ENCODE data around the gene DDX56. TPM values are rescaled to one million over a fixed set of nuclear protein-coding genes. Genes with fewer than 3 reads are reported as not detected.

DDX56 gene
- polyA plus RNA-seq, 3 donors = 32.2 to 69.3 (median 33.9) TPM

GRCh38 chr7:44566680-44567079 is 7.0 kb downstream of the DDX56 start:
- Histone ChIP-seq H3K79me2 (ENCODE audit: insufficient read depth, low read length) (no peaks in the 10 kb centered on the region), H2AFZ (ENCODE audit: insufficient read depth, low read depth, low read length, poor library complexity, severe bottlenecking) (no peak overlapping the region), H3K4me2 (replicated peaks; ENCODE audit: extremely low read depth, low read length, poor library complexity, severe bottlenecking) (no peak overlapping the region), H3K36me3 (replicated peaks in 1 of 2; ENCODE audit: control insufficient read depth in 1 of 2, insufficient read depth in 2 of 2, low read length in 2 of 2) (peaks cover 70 to 83% of the 10 kb centered on the region in 2 donors), H3K9me3 (replicated peaks in 1 of 2; ENCODE audit: control insufficient read depth in 1 of 2, insufficient read depth in 1 of 2, low read length in 2 of 2) (no peaks in the 10 kb centered on the region), H3K27me3 (ENCODE audit: control insufficient read depth in 2 of 2, insufficient read depth in 2 of 2, low read length in 2 of 2) (no peaks in the 10 kb centered on the region), H3K9ac (ENCODE audit: insufficient read depth, low read length, poor library complexity, severe bottlenecking) (no peak overlapping the region), H4K20me1 (ENCODE audit: insufficient read depth, low read length) (peaks cover 21% of the 10 kb centered on the region), H3K4me3 (replicated peaks in 1 of 3; ENCODE audit: low read depth in 2 of 3, low read length in 3 of 3) (no peak overlapping the region), H3K4me1 (ENCODE audit: control insufficient read depth in 1 of 2, insufficient read depth in 2 of 2, low read length in 2 of 2) (no peaks in the 10 kb centered on the region), H3K27ac (ENCODE audit: low read depth in 1 of 2, low read length in 2 of 2) (peak overlapping the region; percentile 5 to 33)
- Mint-ChIP-seq H3K27me3 (ENCODE audit: low read depth in 3 of 3) (peaks cover 0 to 4% (median 0%) of the 10 kb centered on the region in 3 donors), H3K4me3 (no peak overlapping the region), H3K36me3 (peaks cover 71 to 82% of the 10 kb centered on the region in 2 donors), H3K27ac (peak overlapping the region in 2 of 7 donors; percentile 22 to 60), H3K4me1 (peaks cover 11% of the 10 kb centered on the region), H3K9me3 (peaks cover 0 to 3% (median 0%) of the 10 kb centered on the region in 7 donors)
- WGBS (ENCODE audit: insufficient coverage) = 99% methylated on average over 5 of the region's 5 CpGs
- no peak for DNase-seq
- intact Hi-C loops (cut with micrococcal nuclease) = no loop called here
- no peak for TF ChIP-seq CTCF (IDR thresholded peaks at IDR 0.05)

- intact Hi-C loops (cut with micrococcal nuclease) = no loop called here
- Mint-ChIP-seq H3K36me3 (peaks cover 64 to 75% of the 10 kb centered on the region in 2 donors), H3K27me3 (ENCODE audit: low read depth in 3 of 3) (peaks cover 0 to 4% (median 0%) of the 10 kb centered on the region in 3 donors), H3K9me3 (peaks cover 0 to 3% (median 0%) of the 10 kb centered on the region in 7 donors), H3K4me1 (peaks cover 11% of the 10 kb centered on the region), H3K27ac (peak overlapping the region in 6 of 7 donors; percentile 33 to 75 (median 44)), H3K4me3 (no peak overlapping the region)
- Histone ChIP-seq H2AFZ (ENCODE audit: insufficient read depth, low read depth, low read length, poor library complexity, severe bottlenecking) (no peak overlapping the region), H3K4me3 (replicated peaks in 1 of 3; ENCODE audit: low read depth in 2 of 3, low read length in 3 of 3) (no peak overlapping the region), H3K9ac (ENCODE audit: insufficient read depth, low read length, poor library complexity, severe bottlenecking) (no peak overlapping the region), H3K36me3 (replicated peaks in 1 of 2; ENCODE audit: control insufficient read depth in 1 of 2, insufficient read depth in 2 of 2, low read length in 2 of 2) (peaks cover 62 to 76% of the 10 kb centered on the region in 2 donors), H4K20me1 (ENCODE audit: insufficient read depth, low read length) (peaks cover 21% of the 10 kb centered on the region), H3K4me1 (ENCODE audit: control insufficient read depth in 1 of 2, insufficient read depth in 2 of 2, low read length in 2 of 2) (no peaks in the 10 kb centered on the region), H3K27me3 (ENCODE audit: control insufficient read depth in 2 of 2, insufficient read depth in 2 of 2, low read length in 2 of 2) (no peaks in the 10 kb centered on the region), H3K27ac (ENCODE audit: low read depth in 1 of 2, low read length in 2 of 2) (peak overlapping the region; percentile 5 to 33), H3K79me2 (ENCODE audit: insufficient read depth, low read length) (no peaks in the 10 kb centered on the region), H3K9me3 (replicated peaks in 1 of 2; ENCODE audit: control insufficient read depth in 1 of 2, insufficient read depth in 1 of 2, low read length in 2 of 2) (no peaks in the 10 kb centered on the region), H3K4me2 (replicated peaks; ENCODE audit: extremely low read depth, low read length, poor library complexity, severe bottlenecking) (no peak overlapping the region)
- TF ChIP-seq CTCF (IDR thresholded peaks at IDR 0.05) = peak; percentile 66
- 40% methylated on average over 7 of the region's 16 CpGs for WGBS (ENCODE audit: insufficient coverage)
- no peak for DNase-seq
These were observed 7.7 kb downstream of the DDX56 start for GRCh38 chr7:44565795-44566559.

Data from CD14-positive monocyte (primary cell).